HCT116 (cell line): ENCODE measurements around the gene CCDC185. TPM values are rescaled to one million over a fixed set of nuclear protein-coding genes. Genes with fewer than 3 reads are reported as not detected.

ENCODE experiments used
- ATAC-seq: fragments of 200-7000 bp; cut with Tn5 transposase; 2 replicates; pipeline ENCODE4 v1.9.1; 2020; ENCODE audit warnings: mild to moderate bottlenecking, moderate library complexity
- Bru-seq: library from RNA; stranded (reverse); fragments of 400-500 nt; gene quantifications from one replicate; lab custom pipeline; 2021; lab: Mats Ljungman, UMichigan
- BruChase-seq, 2 experiments: library from RNA; stranded (reverse); fragments of 400-500 nt; gene quantifications; one replicate each; lab custom pipeline; 2021; lab: Mats Ljungman, UMichigan
- BruUV-seq: library from RNA; stranded (reverse); fragments of 400-500 nt; replicated peaks from 2 replicates; lab custom pipeline; 2021; lab: Mats Ljungman, UMichigan
- CTCF ChIA-PET: fragments of 300-600 bp; sonication (Branson Sonifier 250); formaldehyde crosslinking; loops from one replicate; lab custom pipeline; 2021; ENCODE audit warnings: antibody characterized with exemption; lab: Charles Lee
- POLR2A ChIA-PET: fragments of 300-600, 350-600 bp; sonication (Branson Sonifier 250); formaldehyde crosslinking; loops from one replicate; lab custom pipeline; 2021; ENCODE audit warnings: antibody characterized with exemption; lab: Charles Lee
- RAD21 ChIA-PET, 2 experiments: fragments of 300-600 bp; sonication (Branson Sonifier 250); formaldehyde crosslinking; loops; one replicate each; lab custom pipeline; 2023; ENCODE audit warnings: low total read pairs in 2 of 2; ENCODE audit not compliant: uncharacterized antibody in 2 of 2, unreplicated experiment in 2 of 2, low non-redundant PET in 1 of 2; lab: Charles Lee
- DNase-seq: peaks from one replicate; pipeline ENCODE4 v3.0.0-alpha.2; 2010; ENCODE audit warnings: low read depth, low spot score
- H2AFZ ChIP-seq: fragments of 200-600 bp; shearing (Covaris generic), sonication (generic); 2 replicates; pipeline ENCODE4 v1.6.1; 2017; ENCODE audit warnings: low read depth, mixed run types, mixed read lengths, antibody characterized with exemption, low read length; ENCODE audit not compliant: poor library complexity, severe bottlenecking
- H3K27ac ChIP-seq: 2 replicates; pipeline ENCODE4 v1.5.1; 2012; ENCODE audit warnings: low read depth, low read length
- H3K27me3 ChIP-seq: fragments of 200-600 bp; sonication (generic); 2 replicates; pipeline ENCODE4 v1.6.1; 2016; ENCODE audit warnings: mixed run types, low read length, mixed read lengths; ENCODE audit not compliant: insufficient read depth
- H3K36me3 ChIP-seq, 2 experiments: fragments of 200-500 bp in 1 of 2; fragments of 200-600 bp in 1 of 2; sonication (Bioruptor generic) in 1 of 2; sonication (generic) in 1 of 2; 2 replicates each; pipeline versions ENCODE4 v1.5.1 to v1.6.1; 2014 to 2016; ENCODE audit warnings: low read length in 2 of 2, inconsistent platforms in 1 of 2, mixed read lengths in 1 of 2, mixed run types in 1 of 2; ENCODE audit not compliant: insufficient read depth in 2 of 2, control insufficient read depth in 1 of 2
- H3K4me1 ChIP-seq, 2 experiments: fragments of 200-600 bp in 1 of 2; sonication (generic) in 1 of 2; 2 replicates each; pipeline versions ENCODE4 v1.5.1 to v1.6.1; 2012 to 2017; ENCODE audit warnings: low read length in 2 of 2, inconsistent platforms in 1 of 2, mild to moderate bottlenecking in 1 of 2, mixed read lengths in 1 of 2, mixed run types in 1 of 2, moderate library complexity in 1 of 2; ENCODE audit not compliant: insufficient read depth in 2 of 2, control insufficient read depth in 1 of 2
- H3K4me2 ChIP-seq: fragments of 200-600 bp; sonication (generic); 2 replicates; pipeline ENCODE4 v1.6.1; 2017; ENCODE audit warnings: mixed run types, low read length, mixed read lengths
- H3K4me3 ChIP-seq, 2 experiments: fragments of 200-600 bp in 1 of 2; sonication (generic) in 1 of 2; replicated peaks in 1 of 2; 2 replicates each; pipeline ENCODE4 v1.5.1; 2011 to 2016; ENCODE audit warnings: low read length in 2 of 2, control low read depth in 1 of 2, low read depth in 1 of 2, mild to moderate bottlenecking in 1 of 2, mixed read lengths in 1 of 2, mixed run types in 1 of 2
- H3K79me2 ChIP-seq: fragments of 200-600 bp; sonication (generic); 2 replicates; pipeline ENCODE4 v1.6.1; 2017; ENCODE audit warnings: mild to moderate bottlenecking, mixed run types, low read length, moderate library complexity, mixed read lengths; ENCODE audit not compliant: insufficient read depth
- H3K9ac ChIP-seq: fragments of 200-600 bp; sonication (generic); 2 replicates; pipeline ENCODE4 v1.6.1; 2016; ENCODE audit warnings: low read length, mixed read lengths
- H3K9me2 ChIP-seq: fragments of 200-600 bp; sonication (generic), shearing (Covaris generic); 2 replicates; pipeline ENCODE4 v1.6.1; 2017; ENCODE audit warnings: mixed run types, mild to moderate bottlenecking, moderate library complexity; ENCODE audit not compliant: insufficient read depth
- H3K9me3 ChIP-seq, 2 experiments: fragments of 200-500 bp in 1 of 2; fragments of 200-600 bp in 1 of 2; sonication (Bioruptor generic) in 1 of 2; sonication (generic) in 1 of 2; 2 replicates each; pipeline ENCODE4 v1.6.1; 2014 to 2017; ENCODE audit warnings: low read length in 2 of 2, mixed read lengths in 2 of 2, inconsistent platforms in 1 of 2, low read depth in 1 of 2, mild to moderate bottlenecking in 1 of 2, mixed run types in 1 of 2, moderate library complexity in 1 of 2; ENCODE audit not compliant: control insufficient read depth in 1 of 2, insufficient read depth in 1 of 2
- H4K20me1 ChIP-seq: fragments of 200-600 bp; sonication (generic), shearing (Covaris generic); 2 replicates; pipeline ENCODE4 v1.6.1; 2017; ENCODE audit warnings: mixed run types, mild to moderate bottlenecking, moderate library complexity; ENCODE audit not compliant: insufficient read depth
- CBX3 ChIP-seq: IDR thresholded peaks from 2 replicates; pipeline ENCODE4 v1.6.1; 2012; ENCODE audit warnings: low read depth
- EGR1 ChIP-seq: IDR thresholded peaks from 2 replicates; pipeline ENCODE4 v1.6.1; 2012; ENCODE audit warnings: low read depth
- JUND ChIP-seq: IDR thresholded peaks from 2 replicates; pipeline ENCODE4 v1.6.1; 2012
- SP1 ChIP-seq: IDR thresholded peaks from 2 replicates; pipeline ENCODE4 v1.6.1; 2012; ENCODE audit warnings: low read depth
- SRF ChIP-seq: IDR thresholded peaks from 2 replicates; pipeline ENCODE4 v1.6.1; 2012; ENCODE audit warnings: low read depth
- YY1 ChIP-seq: IDR thresholded peaks from 2 replicates; pipeline ENCODE4 v1.6.1; 2011; ENCODE audit warnings: low read length, low read depth, moderate library complexity, mild to moderate bottlenecking; ENCODE audit not compliant: insufficient replicate concordance; ENCODE audit errors: extremely low read depth
- ZNF274 ChIP-seq: fragments of 200-500 bp; sonication (Bioruptor generic); IDR thresholded peaks from 2 replicates; pipeline ENCODE4 v1.6.1; 2014; ENCODE audit warnings: mild to moderate bottlenecking, low read depth, low read length, inconsistent platforms
- intact Hi-C: fragments of 100-400 bp; cut with micrococcal nuclease; formaldehyde crosslinking; loops from 2 replicates; pipeline ENCODE4 v1.10.0; 2022
- long read RNA-seq: library from polyadenylated mRNA; unstranded; transcript quantifications from one replicate; pipeline ENCODE4 v2.0.0, GENCODE V29; 2021; ENCODE audit not compliant: unreplicated experiment
- polyA plus RNA-seq: library from polyadenylated mRNA; unstranded; fragments of >200 nt; gene quantifications from 2 replicates; pipeline ENCODE4 v1.2.1, GENCODE V29; 2012; ENCODE audit warnings: missing spikeins
- total RNA-seq: library from RNA; stranded (reverse); gene quantifications from one replicate; pipeline ENCODE4 v1.2.1, GENCODE V29; 2021; ENCODE audit not compliant: unreplicated experiment
- TF ChIP-seq, protein P1 (sequence below), 3 experiments: fragments of 200-600 bp in 1 of 3; sonication (generic) in 1 of 3; IDR thresholded peaks in 2 of 3; conservative IDR thresholded peaks in 1 of 3; 2 replicates each; pipeline ENCODE4 v1.5.1; 2012 to 2017; ENCODE audit warnings: low read depth in 2 of 3, low read length in 2 of 3, antibody characterized with exemption in 1 of 3, borderline replicate concordance in 1 of 3, control low read depth in 1 of 3, mild to moderate bottlenecking in 1 of 3, mixed read lengths in 1 of 3, mixed run types in 1 of 3, moderate library complexity in 1 of 3; ENCODE audit not compliant: insufficient read depth in 1 of 3

The CCDC185 gene
- total RNA-seq, result not detected
- polyA plus RNA-seq, result not detected in 2 replicates
- Bru-seq, nascent RNA, result not detected
- not detected for BruChase-seq, experiment 1, labeled RNA remaining after a 6-hour chase
- not detected for BruChase-seq, experiment 2, labeled RNA remaining after a 2-hour chase
- long read RNA-seq, result 0 reads

GRCh38 chr1:223393275-223394214 is at the start of gene CCDC185:
Gene CCDC185, plus strand, starts transcription at chr1:223393415. Its CDS starts 61 bp downstream, at chr1:223393476.
- intact Hi-C loops, result no loop called here
- Histone ChIP-seq H3K9me2 (no peaks in the 10 kb centered on the region), H3K27me3 (no peaks in the 10 kb centered on the region), H3K9me3 (no peaks in the 10 kb centered on the region), H3K4me1 (no peaks in the 10 kb centered on the region), H3K27ac (no peak within 1 kb of the TSS), H3K4me3 (no peak within 1 kb of the TSS), H3K79me2 (no peaks in the 10 kb centered on the region), H2AFZ (no peak within 1 kb of the TSS), H3K9ac (no peak within 1 kb of the TSS), H4K20me1 (no peaks in the 10 kb centered on the region), H3K36me3 (no peaks in the 10 kb centered on the region), H3K4me2 (no peak within 1 kb of the TSS)
- ATAC-seq (no peak), DNase-seq (no peak)
- POLR2A ChIA-PET, result no interaction called here
- BruUV-seq, result no TSS peak
- TF ChIP-seq, protein P1, sequence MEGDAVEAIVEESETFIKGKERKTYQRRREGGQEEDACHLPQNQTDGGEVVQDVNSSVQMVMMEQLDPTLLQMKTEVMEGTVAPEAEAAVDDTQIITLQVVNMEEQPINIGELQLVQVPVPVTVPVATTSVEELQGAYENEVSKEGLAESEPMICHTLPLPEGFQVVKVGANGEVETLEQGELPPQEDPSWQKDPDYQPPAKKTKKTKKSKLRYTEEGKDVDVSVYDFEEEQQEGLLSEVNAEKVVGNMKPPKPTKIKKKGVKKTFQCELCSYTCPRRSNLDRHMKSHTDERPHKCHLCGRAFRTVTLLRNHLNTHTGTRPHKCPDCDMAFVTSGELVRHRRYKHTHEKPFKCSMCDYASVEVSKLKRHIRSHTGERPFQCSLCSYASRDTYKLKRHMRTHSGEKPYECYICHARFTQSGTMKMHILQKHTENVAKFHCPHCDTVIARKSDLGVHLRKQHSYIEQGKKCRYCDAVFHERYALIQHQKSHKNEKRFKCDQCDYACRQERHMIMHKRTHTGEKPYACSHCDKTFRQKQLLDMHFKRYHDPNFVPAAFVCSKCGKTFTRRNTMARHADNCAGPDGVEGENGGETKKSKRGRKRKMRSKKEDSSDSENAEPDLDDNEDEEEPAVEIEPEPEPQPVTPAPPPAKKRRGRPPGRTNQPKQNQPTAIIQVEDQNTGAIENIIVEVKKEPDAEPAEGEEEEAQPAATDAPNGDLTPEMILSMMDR (IDR thresholded peaks at IDR 0.05 in 2 of 3, conservative IDR thresholded peaks at IDR 0.05 in 1 of 3; ENCODE audit: borderline replicate concordance in 1 of 3, insufficient read depth in 1 of 3, low read depth in 2 of 3, low read length in 2 of 3), result no peak
- TF ChIP-seq SP1 (no peak), CBX3 (no peak), EGR1 (no peak), JUND (no peak), ZNF274 (no peak), SRF (no peak), YY1 (no peak)
- RAD21 ChIA-PET, result no interaction called here
- CTCF ChIA-PET, result no interaction called here
